Transverse colon (tissue), 3 donors: ENCODE data around the gene GSTP1.
A peak's percentile ranks its signal among the peaks of the same experiment; 100 is the strongest.

Source experiments
- CTCF ChIP-seq, 5 experiments: fragments of 200-600 bp in 3 of 5; fragments of 450-650 bp in 2 of 5; sonication (generic) in 3 of 5; IDR thresholded peaks; 1 replicate in 2 of 5; 2 replicates in 3 of 5; pipeline ENCODE4 v1.5.1; 2016 to 2017; ENCODE audit warnings: antibody characterized with exemption in 5 of 5, inconsistent platforms in 3 of 5, mild to moderate bottlenecking in 2 of 5, moderate library complexity in 1 of 5
- POLR2A ChIP-seq: fragments of 450-650 bp; IDR thresholded peaks from one replicate; pipeline ENCODE4 v1.6.1; 2016; ENCODE audit warnings: antibody characterized with exemption, mild to moderate bottlenecking, moderate library complexity

DNA sequence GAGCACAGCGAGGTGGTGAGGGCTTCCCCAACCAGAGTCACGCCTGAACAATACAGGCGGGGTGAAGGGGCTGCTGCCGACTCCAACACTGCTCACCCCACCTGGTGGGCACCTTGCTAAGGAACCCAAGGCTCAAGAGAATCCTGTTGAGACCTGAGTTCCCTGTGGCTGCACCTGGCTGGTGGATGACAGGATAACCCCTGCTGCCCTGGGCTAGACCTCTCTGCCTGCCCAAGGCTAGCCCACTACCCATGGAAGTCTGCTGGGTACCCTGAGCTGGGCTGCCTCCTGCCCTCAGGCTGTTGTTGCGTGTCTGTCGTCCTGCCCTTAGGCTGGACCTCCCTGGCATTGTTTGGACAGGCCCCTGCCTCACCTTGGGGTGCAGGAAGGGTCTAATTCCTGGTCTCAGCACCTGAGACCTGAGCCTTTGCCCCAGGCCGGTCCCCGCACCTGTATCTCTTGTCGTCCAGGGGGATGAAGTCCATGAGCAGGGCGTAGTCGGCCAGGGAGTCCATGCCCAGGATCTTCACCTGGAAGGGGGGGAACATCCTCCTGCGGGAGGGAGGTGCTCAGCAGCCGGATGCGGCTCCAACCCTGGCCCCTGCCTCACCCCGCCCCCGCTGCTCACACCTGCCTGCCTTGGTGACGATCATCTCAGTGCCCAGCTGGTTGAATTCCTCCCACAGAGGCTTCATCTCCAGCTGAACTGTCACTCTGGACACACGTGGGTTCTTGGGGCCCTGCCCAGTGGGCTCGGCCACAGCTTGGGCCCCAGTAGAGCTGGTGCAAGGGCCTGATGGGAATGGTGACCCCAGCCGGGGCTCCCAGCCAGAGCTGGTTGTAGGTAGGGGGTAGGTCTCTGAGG lies 51.0 kb downstream of the GSTP1 start:
- peak; percentile 60 for TF ChIP-seq POLR2A
- TF ChIP-seq CTCF (IDR thresholded peaks at IDR 0.05) = no peak
